GM23248 (cell line): ENCODE data around the gene SLC26A8.

Source experiments
- EZH2 ChIP-seq: fragments of 200-600 bp; sonication (generic); IDR thresholded peaks from 2 replicates; pipeline ENCODE4 v1.6.1; 2018; ENCODE audit warnings: antibody characterized with exemption, mild to moderate bottlenecking; ENCODE audit not compliant: insufficient read depth, poor library complexity, severe bottlenecking
- EZH2phosphoT487 ChIP-seq: fragments of 200-600 bp; sonication (generic); IDR thresholded peaks from 2 replicates; pipeline ENCODE4 v1.6.1; 2018; ENCODE audit warnings: antibody characterized with exemption, moderate library complexity, mild to moderate bottlenecking, low read depth; ENCODE audit not compliant: insufficient read depth

- TF ChIP-seq EZH2 (no peak), EZH2phosphoT487 (no peak)
These were observed 36.8 kb upstream of the SLC26A8 start for GRCh38 chr6:36061236-36061635.
